HG03520 (cell line): ENCODE results near the gene AMOTL2.

ENCODE experiments used
- ATAC-seq: cut with Tn5 transposase; IDR thresholded peaks from one replicate; pipeline ENCODE4 v1.9.1; 2021; ENCODE audit warnings: mild to moderate bottlenecking, moderate library complexity; ENCODE audit not compliant: unreplicated experiment

The AMOTL2 gene

GRCh38 chr3:134374105-134374790, at the start of gene AMOTL2:
Gene AMOTL2, minus strand, starts transcription at chr3:134374447. Its CDS starts 3,014 bp downstream, at chr3:134371433.
- ATAC-seq: no peak

DNA sequence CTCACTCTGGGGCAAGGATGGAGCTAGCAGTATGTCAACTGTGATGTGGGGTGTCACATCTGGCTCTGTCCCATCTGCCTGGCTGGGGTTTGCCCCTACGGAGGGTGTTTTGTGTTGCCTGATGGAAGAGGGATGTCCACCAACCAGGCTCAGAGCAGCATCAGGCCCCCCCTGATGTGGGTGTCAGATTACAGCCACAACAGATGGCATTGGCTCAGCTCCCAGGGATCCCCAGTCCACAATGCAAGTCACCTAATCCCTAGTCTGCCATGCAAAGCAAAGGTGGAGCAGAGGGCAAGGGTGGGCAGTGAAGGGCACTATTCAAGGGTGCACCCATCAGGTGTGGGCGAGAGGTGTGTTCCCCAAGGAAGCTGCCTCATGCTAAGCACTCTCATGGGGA, 48.9 kb upstream of the AMOTL2 start:
- ATAC-seq: no peak

DNA sequence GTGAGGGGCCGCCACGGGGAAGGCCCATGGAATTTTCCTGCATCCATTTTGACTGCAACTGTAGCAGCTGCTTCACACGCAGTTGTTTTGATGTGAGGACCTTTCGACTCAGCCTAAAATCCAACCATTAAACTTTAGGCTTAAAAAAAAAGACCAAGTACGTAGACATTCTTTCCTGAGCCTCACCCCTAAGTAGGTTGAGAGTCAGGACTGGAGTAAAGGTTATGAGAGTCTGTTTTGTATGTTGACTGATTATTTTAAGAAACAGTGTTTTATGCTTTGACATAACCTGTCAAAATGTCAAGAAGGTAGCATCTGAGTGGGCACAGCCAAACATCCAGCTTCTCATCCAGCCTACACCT, 45.7 kb upstream of the AMOTL2 start:
- ATAC-seq: no peak

- ATAC-seq: no peak
Measured at GRCh38 chr3:134419214-134419959, 45.1 kb upstream of the AMOTL2 start.

DNA sequence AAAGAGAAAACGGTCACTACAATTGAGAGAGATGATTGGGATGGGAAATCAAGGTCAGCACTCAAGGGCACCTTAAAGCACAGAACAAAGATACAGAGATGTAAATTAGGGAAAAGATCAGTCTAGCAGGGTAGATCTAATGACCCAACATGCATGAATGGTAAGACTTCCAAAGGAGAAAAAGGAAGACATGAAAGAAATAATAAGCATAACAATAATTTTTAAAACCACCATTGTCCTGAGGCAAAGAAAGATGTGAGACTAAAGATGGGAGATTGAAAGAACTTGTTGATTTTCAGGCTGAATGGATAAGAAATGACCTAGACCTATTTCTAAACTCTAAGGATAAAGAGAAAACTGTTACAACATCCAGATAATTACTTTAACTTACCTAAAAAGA, 34.8 kb upstream of the AMOTL2 start:
- ATAC-seq: no peak

GRCh38 chr3:134407239-134407625, 33.0 kb upstream of the AMOTL2 start:
- no peak for ATAC-seq

DNA sequence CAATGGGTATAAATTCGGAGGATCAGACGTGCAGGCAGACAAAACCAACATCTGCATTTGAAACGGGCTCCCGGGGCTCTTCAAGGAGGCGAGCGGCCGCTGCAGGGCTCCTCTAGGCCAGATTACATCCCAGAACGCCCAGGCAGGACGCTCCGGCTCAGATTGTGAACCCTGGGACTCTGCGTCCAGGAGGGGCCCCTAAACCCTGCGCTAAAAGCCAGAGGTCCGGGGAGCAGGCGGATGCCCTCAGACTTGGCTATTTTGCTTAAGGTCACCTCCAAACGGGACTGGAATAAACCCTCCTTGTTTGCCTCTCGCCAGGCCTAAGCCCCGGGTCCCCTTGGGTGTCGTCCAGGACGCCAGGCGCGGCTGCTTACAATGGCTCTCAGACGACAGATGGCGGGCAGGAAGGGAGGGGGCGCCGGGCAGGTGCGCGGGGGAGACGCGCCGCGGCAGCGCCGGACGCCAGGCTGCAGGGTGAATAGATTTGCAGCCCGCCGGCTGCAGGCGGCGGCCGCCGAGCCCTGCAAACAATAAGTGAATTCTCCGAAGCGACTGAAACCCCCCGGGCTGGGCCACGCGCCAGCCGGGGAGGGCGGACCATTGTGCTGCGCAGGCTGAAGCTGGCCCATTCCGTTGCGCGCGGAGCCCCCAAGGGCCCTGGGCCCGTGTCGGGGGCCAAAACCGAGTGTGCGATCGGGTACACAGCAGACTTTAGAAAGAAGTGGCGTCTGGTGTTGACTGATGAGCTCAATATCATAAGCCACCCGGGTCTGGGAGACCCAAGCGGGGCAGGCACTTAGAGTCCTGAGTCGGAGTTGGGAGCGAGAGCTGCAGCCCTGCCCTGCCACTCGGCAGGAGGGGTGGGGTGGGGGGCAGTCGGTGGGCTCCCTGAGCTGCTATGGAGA, 32.3 kb upstream of the AMOTL2 start:
- ATAC-seq: no peak

DNA sequence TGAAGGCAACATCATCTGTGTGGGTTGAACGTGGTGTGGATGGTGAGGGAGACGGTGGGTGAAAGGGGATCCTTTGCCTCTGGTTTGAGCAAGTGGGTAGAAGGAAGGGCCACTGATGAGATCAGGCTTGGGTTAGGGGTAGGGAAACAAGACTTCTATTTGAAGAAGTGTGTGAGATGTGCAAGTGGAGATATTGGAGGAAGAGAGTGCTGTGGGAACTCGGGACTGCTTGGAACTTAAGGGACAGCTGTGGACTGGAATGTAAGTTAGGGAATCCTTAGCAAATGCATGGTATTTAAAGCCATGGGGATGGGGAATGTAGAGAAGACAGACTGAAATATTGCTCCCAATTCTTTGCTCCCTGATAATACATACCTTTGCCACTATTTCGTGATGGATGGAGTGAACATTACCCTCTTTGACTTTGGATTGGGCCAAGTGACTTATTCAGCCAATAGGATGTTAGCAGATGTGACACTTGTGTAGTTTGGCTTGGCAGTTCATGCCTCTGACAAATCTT, 30.2 kb upstream of the AMOTL2 start:
- no peak for ATAC-seq

DNA sequence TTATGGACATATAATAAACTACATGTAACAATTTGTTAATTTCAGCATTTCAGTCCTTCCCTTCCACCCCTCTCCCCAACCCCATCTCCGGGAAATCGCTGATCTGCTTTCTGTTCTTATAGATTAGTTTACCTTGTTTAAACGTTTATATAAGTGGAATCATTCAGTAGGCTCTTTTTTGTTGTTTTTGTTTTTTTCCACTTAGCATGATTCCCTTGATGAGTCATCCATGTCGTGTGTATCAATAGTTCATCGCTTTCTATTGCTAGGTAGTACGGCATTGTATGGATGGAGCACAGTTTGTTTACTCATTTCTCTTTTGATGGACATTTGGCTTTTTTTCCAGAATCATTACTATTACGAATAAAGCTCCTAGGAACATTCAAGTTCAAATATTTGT, 23.5 kb upstream of the AMOTL2 start:
- no peak for ATAC-seq

DNA sequence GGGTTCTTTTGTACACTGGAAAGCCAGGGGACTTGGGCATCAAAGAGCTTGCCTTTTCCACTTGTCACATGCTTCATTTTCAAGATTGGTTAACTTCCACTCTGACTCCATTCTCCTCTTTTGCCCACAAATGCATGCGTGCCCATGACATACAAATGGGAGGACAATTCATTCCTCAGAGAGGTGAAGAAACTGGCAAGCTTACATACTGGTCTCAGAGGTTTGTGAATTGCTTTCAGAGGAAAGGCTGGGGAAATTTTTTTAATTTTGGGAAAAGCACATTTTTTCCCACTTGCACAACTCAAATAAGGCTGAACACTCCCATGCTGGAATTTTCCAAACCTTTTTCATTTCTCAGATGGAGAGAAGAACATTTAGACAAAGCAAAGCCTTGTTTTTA, 20.9 kb upstream of the AMOTL2 start:
- ATAC-seq: no peak

DNA sequence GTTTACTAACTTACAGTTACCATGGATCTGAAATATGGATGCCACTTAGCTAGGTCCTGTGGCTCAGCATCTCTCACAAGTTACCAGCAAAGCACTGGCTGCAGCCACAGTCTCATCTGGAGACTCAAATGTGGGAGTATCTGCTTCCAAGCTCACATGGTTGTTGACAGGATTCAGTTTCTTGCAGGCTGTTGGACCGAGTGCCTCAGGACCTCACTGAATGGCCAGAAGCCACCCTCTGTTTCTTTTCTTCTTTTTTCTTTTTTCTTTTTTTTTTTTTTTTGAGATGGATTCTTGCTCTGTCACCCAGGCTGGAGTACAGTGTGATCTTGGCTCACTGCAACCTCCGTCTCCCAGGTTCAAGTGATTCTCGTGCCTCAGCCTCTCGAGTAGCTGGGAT, 20.1 kb upstream of the AMOTL2 start:
- ATAC-seq: no peak

DNA sequence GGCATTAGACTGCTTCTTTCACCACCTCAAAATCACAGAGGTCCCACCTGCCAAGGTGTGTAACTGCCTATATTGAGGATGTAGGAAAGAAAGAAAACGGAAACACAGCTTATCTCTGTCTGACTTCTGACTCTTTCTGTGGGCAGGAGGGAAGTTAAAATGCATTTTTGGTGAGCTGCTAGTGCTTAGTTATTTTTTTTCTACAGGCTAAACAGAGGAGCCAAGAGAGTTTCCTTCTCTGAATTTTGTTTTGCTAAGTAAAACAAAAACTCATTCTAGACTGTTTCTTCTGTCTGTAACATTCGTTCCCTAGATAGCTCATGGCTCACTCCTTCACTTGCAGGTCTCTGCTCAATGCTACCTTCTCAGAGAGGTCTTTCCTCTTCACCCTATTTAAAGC, 18.8 kb upstream of the AMOTL2 start:
- no peak for ATAC-seq

- ATAC-seq: no peak
Measured at GRCh38 chr3:134392336-134392983, 18.2 kb upstream of the AMOTL2 start.

DNA sequence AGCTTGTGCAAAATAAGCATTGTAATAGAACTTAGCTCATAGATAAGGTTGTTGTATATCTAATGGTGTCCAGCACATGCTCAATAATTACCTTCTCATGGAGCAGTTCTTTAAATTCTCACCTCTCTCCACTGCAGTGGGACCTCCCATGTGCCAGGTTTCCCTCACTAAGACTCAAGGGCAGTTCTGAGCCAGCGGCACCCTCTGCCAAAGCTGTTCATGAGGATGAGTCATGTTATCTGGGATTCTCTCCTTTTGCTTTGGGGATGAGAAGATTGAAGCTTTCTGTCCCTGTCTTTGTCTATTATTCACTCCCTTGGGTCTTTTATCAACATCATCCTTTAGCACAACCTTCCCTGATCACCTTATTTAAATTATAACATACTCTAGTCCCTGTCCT, 15.6 kb upstream of the AMOTL2 start:
- no peak for ATAC-seq

DNA sequence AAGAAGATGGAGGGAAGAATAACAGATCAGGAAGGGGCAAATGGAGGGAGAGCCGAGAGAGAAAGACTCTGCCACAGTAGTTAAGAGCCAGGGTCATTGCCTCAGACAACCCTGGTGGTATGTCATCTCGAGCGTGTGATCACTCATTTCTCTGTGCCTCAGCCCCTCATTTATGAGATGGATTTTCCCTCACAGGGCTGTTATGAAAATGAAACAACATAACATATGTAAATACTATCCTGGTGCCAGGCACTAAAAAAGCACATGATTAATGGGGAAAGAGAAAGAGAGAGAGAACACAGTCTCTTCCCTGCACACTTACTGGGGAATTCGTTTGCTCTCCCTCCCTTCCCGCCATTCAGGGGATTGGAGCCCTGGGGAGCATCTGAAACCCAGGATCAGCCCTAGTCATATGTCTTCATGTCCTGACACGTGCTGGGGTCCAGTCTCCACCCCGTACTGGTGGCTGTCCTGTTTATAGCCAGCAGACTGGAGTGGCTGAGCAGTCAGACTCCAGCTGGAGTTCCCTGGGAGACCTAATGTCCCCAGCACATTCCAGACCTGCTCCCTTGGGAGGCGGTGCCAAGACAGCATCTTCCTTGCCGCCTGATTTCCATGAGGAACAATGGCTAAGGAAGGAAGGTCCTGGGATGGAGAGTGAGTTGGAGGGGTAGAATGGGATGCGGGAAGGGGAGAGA, 14.7 kb upstream of the AMOTL2 start:
- no peak for ATAC-seq

DNA sequence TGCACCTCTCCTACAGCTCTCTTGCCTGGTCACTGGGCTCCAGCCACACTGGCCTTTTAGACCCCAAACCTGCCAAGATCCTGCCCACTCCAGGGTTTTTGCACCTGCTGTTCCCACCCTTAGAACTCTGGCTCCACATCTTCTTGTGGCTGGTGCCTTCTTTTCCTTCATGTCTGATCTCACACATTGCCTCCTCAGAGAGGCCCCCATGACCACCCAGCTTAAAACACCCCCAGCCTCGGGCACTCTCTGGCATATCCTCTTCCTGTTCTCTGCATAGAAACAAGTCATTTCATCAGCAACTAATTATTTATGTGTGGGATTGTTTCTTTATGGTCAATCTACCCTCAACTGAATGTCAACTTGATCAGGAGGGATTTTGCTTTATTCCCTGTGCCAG, 14.0 kb upstream of the AMOTL2 start:
- no peak for ATAC-seq

GRCh38 chr3:134387293-134387692, 13.0 kb upstream of the AMOTL2 start:
- no peak for ATAC-seq

- ATAC-seq: no peak
Measured at GRCh38 chr3:134384963-134385362, 10.7 kb upstream of the AMOTL2 start.

DNA sequence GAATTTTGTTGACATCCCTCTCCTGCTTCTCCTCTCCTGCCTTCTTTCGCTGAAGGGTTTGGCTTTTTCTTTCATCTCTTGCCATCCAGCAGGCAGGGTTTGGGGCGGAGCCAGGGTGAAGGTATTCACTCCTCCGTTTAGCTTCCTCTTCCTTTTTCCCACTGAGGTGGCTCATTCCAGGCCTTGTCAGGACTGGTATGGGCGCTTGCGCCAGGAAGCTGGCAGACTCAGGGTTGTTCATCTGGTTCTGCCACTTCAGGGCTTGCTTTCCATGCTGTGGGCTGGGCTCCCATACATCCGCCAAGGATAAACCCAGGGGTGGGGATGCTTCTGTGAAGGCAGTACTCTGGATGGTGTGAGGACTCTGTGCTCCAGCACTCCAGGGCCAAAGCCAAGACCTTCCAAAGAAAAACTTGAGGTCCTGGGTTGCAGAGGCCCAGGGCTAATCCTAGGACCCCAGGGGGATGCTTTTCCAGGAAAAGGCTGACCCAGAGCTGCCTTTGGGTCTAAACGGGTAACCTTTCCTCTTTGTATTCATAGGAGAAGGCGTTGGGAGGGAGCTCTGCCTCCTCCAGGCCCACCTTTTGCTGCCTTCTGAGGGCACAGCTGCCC, 7.7 kb upstream of the AMOTL2 start:
- no peak for ATAC-seq

- ATAC-seq: no peak
Measured at GRCh38 chr3:134381076-134381475, 6.8 kb upstream of the AMOTL2 start.
